B cell (primary cell): ENCODE measurements around the gene HOXB3. TPM values are rescaled to one million over a fixed set of nuclear protein-coding genes. Genes with fewer than 3 reads are reported as not detected.

ENCODE experiments used
- ATAC-seq: fragments of 200-7000 bp; cut with Tn5 transposase; one replicate; pipeline ENCODE4 v1.10.0; 2021; ENCODE audit warnings: low read depth, mild to moderate bottlenecking, moderate number of reproducible peaks, moderate library complexity
- CTCF ChIA-PET: fragments of 350-600 bp; sonication (Branson Sonifier 250); formaldehyde crosslinking; loops from one replicate; lab custom pipeline; 2021; ENCODE audit warnings: antibody characterized with exemption, inconsistent platforms; lab: Charles Lee
- POLR2A ChIA-PET: fragments of 350-600 bp; sonication (Branson Sonifier 250); formaldehyde crosslinking; loops from one replicate; lab custom pipeline; 2021; ENCODE audit warnings: antibody characterized with exemption; lab: Charles Lee
- DNase-seq: peaks from one replicate; pipeline ENCODE4 v3.0.0; 2013
- H2AFZ ChIP-seq: 2 replicates; pipeline ENCODE4 v1.6.1; 2012; ENCODE audit warnings: mild to moderate bottlenecking, low read depth, low read length; ENCODE audit not compliant: insufficient read depth, poor library complexity, severe bottlenecking
- H3K27ac ChIP-seq, 2 donors: 1 replicate in 1 of 2; 2 replicates in 1 of 2; pipeline ENCODE4 v1.5.1; 2012 to 2013; ENCODE audit warnings: low read length in 2 of 2, mild to moderate bottlenecking in 2 of 2, moderate library complexity in 1 of 2
- H3K27me3 ChIP-seq, 4 experiments: fragments of 200-600 bp in 1 of 4; sonication (generic) in 1 of 4; replicated peaks in 1 of 4; 1 replicate in 2 of 4; 2 replicates in 2 of 4; pipeline versions ENCODE4 v1.6.1 to v1.7.0; 2013 to 2016; ENCODE audit warnings: low read length in 3 of 4, mild to moderate bottlenecking in 2 of 4, mixed read lengths in 1 of 4, moderate library complexity in 1 of 4; ENCODE audit not compliant: insufficient read depth in 4 of 4, control insufficient read depth in 3 of 4; ENCODE audit errors: control extremely low read depth in 1 of 4
- H3K36me3 ChIP-seq, 2 experiments: replicated peaks in 1 of 2; 1 replicate in 1 of 2; 2 replicates in 1 of 2; pipeline versions ENCODE4 v1.6.1 to v1.7.1; 2013; ENCODE audit warnings: low read length in 1 of 2; ENCODE audit not compliant: insufficient read depth in 2 of 2, control insufficient read depth in 1 of 2; ENCODE audit errors: control extremely low read depth in 1 of 2, extremely low read depth in 1 of 2
- H3K4me1 ChIP-seq, 2 donors: fragments of 200-600 bp in 1 of 2; sonication (generic) in 1 of 2; 1 replicate in 1 of 2; 2 replicates in 1 of 2; pipeline versions ENCODE4 v1.5.1 to v1.6.1; 2013 to 2017; ENCODE audit warnings: low read length in 2 of 2; ENCODE audit not compliant: control insufficient read depth in 2 of 2, insufficient read depth in 2 of 2
- H3K4me2 ChIP-seq: replicated peaks from 2 replicates; pipeline ENCODE3; 2012; ENCODE audit warnings: mild to moderate bottlenecking, low read depth, low read length; ENCODE audit not compliant: poor library complexity, severe bottlenecking
- H3K4me3 ChIP-seq, 5 experiments: fragments of 200-600 bp in 1 of 5; sonication (generic) in 1 of 5; 1 replicate in 3 of 5; 2 replicates in 2 of 5; pipeline versions ENCODE4 v1.5.1 to v1.7.0; 2011 to 2016; ENCODE audit warnings: low read length in 4 of 5, mild to moderate bottlenecking in 4 of 5, low read depth in 2 of 5, control low read depth in 1 of 5, moderate library complexity in 1 of 5; ENCODE audit not compliant: insufficient read depth in 1 of 5; ENCODE audit errors: control extremely low read depth in 1 of 5, extremely low read depth in 1 of 5
- H3K79me2 ChIP-seq: fragments of 200-600 bp; sonication (generic); one replicate; pipeline ENCODE4 v1.6.0; 2016; ENCODE audit warnings: low read length; ENCODE audit not compliant: control insufficient read depth, insufficient read depth
- H3K9ac ChIP-seq: fragments of 200-600 bp; sonication (generic); 2 replicates; pipeline ENCODE4 v1.6.1; 2017; ENCODE audit warnings: mild to moderate bottlenecking, low read length, moderate library complexity
- H3K9me3 ChIP-seq, 3 donors: one replicate each; pipeline versions ENCODE4 v1.6.1 to v1.7.1; 2013; ENCODE audit warnings: low read length in 2 of 3; ENCODE audit not compliant: control insufficient read depth in 2 of 3, insufficient read depth in 1 of 3; ENCODE audit errors: control extremely low read depth in 1 of 3
- H4K20me1 ChIP-seq: 2 replicates; pipeline ENCODE4 v1.6.0; 2012; ENCODE audit warnings: mild to moderate bottlenecking, low read length; ENCODE audit not compliant: insufficient read depth, control insufficient read depth, poor library complexity, severe bottlenecking
- H3K27ac Mint-ChIP-seq: one replicate; pipeline ENCODE4 v1.8.0; 2021; ENCODE audit warnings: mixed read lengths
- H3K27me3 Mint-ChIP-seq: one replicate; pipeline ENCODE4 v1.8.0; 2021; ENCODE audit warnings: mixed read lengths
- H3K4me1 Mint-ChIP-seq: one replicate; pipeline ENCODE4 v1.8.0; 2021; ENCODE audit warnings: mixed read lengths
- H3K4me3 Mint-ChIP-seq: one replicate; pipeline ENCODE4 v1.8.0; 2021; ENCODE audit warnings: mixed read lengths
- H3K9me3 Mint-ChIP-seq: one replicate; pipeline ENCODE4 v1.8.0; 2022; ENCODE audit warnings: mixed read lengths; ENCODE audit not compliant: insufficient read depth
- CTCF ChIP-seq: fragments of 200-600 bp; IDR thresholded peaks from one replicate; pipeline ENCODE4 v1.8.0; 2022; ENCODE audit warnings: antibody characterized with exemption, mild to moderate bottlenecking
- EZH2 ChIP-seq: IDR thresholded peaks from 2 replicates; pipeline ENCODE4 v1.6.1; 2012; ENCODE audit warnings: borderline replicate concordance, low read depth, mild to moderate bottlenecking, moderate library complexity, low read length; ENCODE audit not compliant: insufficient read depth, poor library complexity, severe bottlenecking
- WGBS: methylation state at CpG from one replicate; pipeline ENCODE4 v1.1.5; 2013; ENCODE audit warnings: missing lambda C conversion rate; ENCODE audit not compliant: insufficient coverage; 5-methylcytosine and 5-hydroxymethylcytosine counted together
- intact Hi-C: fragments of 100-400 bp; cut with micrococcal nuclease; formaldehyde crosslinking; loops from one replicate; pipeline ENCODE4 v1.10.0; 2022
- polyA plus RNA-seq: library from polyadenylated mRNA; depleted of rRNA; stranded (reverse); fragments of >200 nt; gene quantifications from 2 replicates; pipeline ENCODE4 v1.2.3, GENCODE V29; 2012
- total RNA-seq, 2 donors: library from RNA; stranded (reverse); fragments of 120-200 nt in 1 of 2; gene quantifications; 1 replicate in 1 of 2; 2 replicates in 1 of 2; pipeline versions ENCODE4 v1.2.3 to v1.2.4, GENCODE V29; 2013 to 2022

The HOXB3 gene
- total and polyA plus RNA-seq, 2 donors (not counting 1 experiment from before 2014, with no cell fraction given) = 3.0 to 4.0 TPM

- Histone ChIP-seq H3K9me3 (peaks cover 0 to 9% (median 0%) of the 10 kb centered on the region in 3 donors), H3K36me3 (no peaks in the 10 kb centered on the region), H3K27ac (no peak overlapping the region), H2AFZ (no peak overlapping the region), H3K9ac (no peak overlapping the region), H4K20me1 (peaks cover 4% of the 10 kb centered on the region), H3K4me1 (peaks cover 44 to 55% of the 10 kb centered on the region in 2 donors), H3K79me2 (no peaks in the 10 kb centered on the region), H3K4me2 (no peak overlapping the region), H3K27me3 (peaks cover 0 to 100% (median 87%) of the 10 kb centered on the region in 4 experiments), H3K4me3 (no peak overlapping the region)
- Mint-ChIP-seq H3K4me3 (no peak overlapping the region), H3K9me3 (no peaks in the 10 kb centered on the region), H3K27ac (no peak overlapping the region), H3K27me3 (peaks cover 96% of the 10 kb centered on the region), H3K4me1 (peaks cover 40% of the 10 kb centered on the region)
- no peak for DNase-seq
- 23% methylated on average over 1 of the region's 2 CpGs for WGBS
- no peak for TF ChIP-seq CTCF
- ChIA-PET POLR2A (no interaction called here), CTCF (interaction anchor here (0.9 to 3.2 kb wide), 10 partner anchors 9 to 328 kb away, joined by 3 to 13 read pairs (median 4); no protein-coding TSS in a partner anchor)
- no peak for ATAC-seq
- intact Hi-C loops = no loop called here
Observed at GRCh38 chr17:48588074-48588415, 2.0 kb downstream of the HOXB3 start.

DNA sequence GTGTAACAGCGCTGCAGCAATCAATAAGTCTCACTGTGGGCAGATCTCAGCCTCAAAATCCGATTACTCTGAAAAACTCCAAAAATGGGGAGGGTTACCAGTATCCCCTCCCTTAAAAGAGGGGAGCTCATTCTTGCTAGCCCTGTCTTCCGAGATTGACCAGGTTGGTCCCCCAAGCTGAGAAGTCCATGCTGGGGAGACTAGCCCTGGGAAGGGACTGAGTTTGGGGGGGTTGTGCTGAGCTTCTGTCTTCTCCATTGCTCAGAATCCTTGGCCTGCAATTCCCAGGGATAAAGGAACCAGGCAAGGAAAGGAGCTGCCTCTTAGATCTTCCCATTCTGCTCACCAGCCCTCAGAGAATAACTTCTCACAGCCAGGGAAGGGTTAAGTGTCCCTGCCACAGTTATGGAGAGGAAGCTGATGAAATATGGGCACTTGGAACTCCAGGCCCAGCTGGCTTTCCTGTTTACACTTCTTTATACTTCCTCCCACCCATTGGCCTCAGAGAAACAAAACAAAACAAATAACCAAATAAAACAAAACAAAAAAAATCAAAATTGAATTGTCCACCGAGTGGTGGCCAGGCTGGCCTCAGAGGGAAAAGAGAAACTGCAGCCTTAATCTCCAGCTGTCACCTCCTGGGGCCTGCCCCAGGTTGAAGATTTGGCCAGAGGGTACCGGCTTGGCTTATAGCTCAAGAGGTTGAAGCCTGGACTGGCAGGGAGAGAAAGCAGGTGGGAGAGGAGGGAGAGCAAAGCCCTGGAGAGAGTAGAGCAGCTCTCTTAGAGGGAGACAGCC lies 2.6 kb downstream of the HOXB3 start:
- intact Hi-C loops = no loop called here
- H3K9me3 ChIP-seq = peaks cover 0 to 13% (median 0%) of the 10 kb centered on the region in 3 donors
- Mint-ChIP-seq H3K4me3 (peak overlapping the region; percentile 7), H3K27me3 (peaks cover 96% of the 10 kb centered on the region), H3K4me1 (peaks cover 38% of the 10 kb centered on the region), H3K27ac (peak overlapping the region; percentile 37), H3K9me3 (no peaks in the 10 kb centered on the region)
- H3K79me2 ChIP-seq = no peaks in the 10 kb centered on the region
- 32% methylated on average over 5 of the region's 5 CpGs for WGBS
- H4K20me1 ChIP-seq = peaks cover 4% of the 10 kb centered on the region
- H3K27ac ChIP-seq = no peak overlapping the region
- H2AFZ ChIP-seq = no peak overlapping the region
- TF ChIP-seq CTCF = no peak
- TF ChIP-seq EZH2 = no peak
- no peak overlapping the region for H3K4me2 ChIP-seq
- H3K4me1 ChIP-seq = peaks cover 41 to 55% of the 10 kb centered on the region in 2 donors
- no peak overlapping the region for H3K9ac ChIP-seq
- DNase-seq = peak; percentile 18
- no peak for ATAC-seq
- no peaks in the 10 kb centered on the region for H3K36me3 ChIP-seq
- H3K4me3 ChIP-seq = no peak overlapping the region
- H3K27me3 ChIP-seq = peaks cover 0 to 100% (median 87%) of the 10 kb centered on the region in 4 experiments
- ChIA-PET POLR2A (no interaction called here), CTCF (interaction anchor here (0.6 to 3.2 kb wide), 12 partner anchors 10 to 327 kb away, joined by 3 to 13 read pairs (median 3); no protein-coding TSS in a partner anchor)
